Thoracic aorta (tissue), 2 donors: ENCODE data around the gene SLC8B1. TPM values are rescaled to one million over a fixed set of nuclear protein-coding genes. Genes with fewer than 3 reads are reported as not detected.

Experiments
- ATAC-seq: fragments of 150-250 bp; one replicate; pipeline ENCODE4 v1.8.0; 2017; ENCODE audit warnings: low read depth; ENCODE audit not compliant: insufficient number of reproducible peaks, low FRiP score
- DNase-seq: peaks from one replicate; pipeline ENCODE4 v3.0.0-alpha.2; 2020; ENCODE audit warnings: low spot score
- H3K27ac ChIP-seq, 2 donors: fragments of 200-600 bp; sonication (generic); 1 replicate in 1 of 2; 2 replicates in 1 of 2; pipeline ENCODE4 v1.5.1; 2016; ENCODE audit warnings: mild to moderate bottlenecking in 2 of 2, moderate library complexity in 2 of 2
- H3K27me3 ChIP-seq: fragments of 200-600 bp; sonication (generic); replicated peaks from 2 replicates; pipeline ENCODE4 v1.6.0; 2016; ENCODE audit warnings: mild to moderate bottlenecking; ENCODE audit not compliant: insufficient read depth
- H3K36me3 ChIP-seq: fragments of 200-600 bp; sonication (generic); one replicate; pipeline ENCODE4 v1.5.1; 2016
- H3K4me1 ChIP-seq, 2 donors: fragments of 200-600 bp; sonication (generic); 1 replicate in 1 of 2; 2 replicates in 1 of 2; pipeline versions ENCODE4 v1.5.1 to v1.6.0; 2016; ENCODE audit warnings: low read depth in 2 of 2, mild to moderate bottlenecking in 1 of 2; ENCODE audit not compliant: control insufficient read depth in 1 of 2
- H3K4me3 ChIP-seq: fragments of 200-600 bp; sonication (generic); 2 replicates; pipeline ENCODE4 v1.5.1; 2016; ENCODE audit warnings: mild to moderate bottlenecking
- H3K9me3 ChIP-seq: fragments of 200-600 bp; sonication (generic); 2 replicates; pipeline ENCODE4 v1.5.1; 2016
- total RNA-seq, 2 donors: library from RNA; depleted of rRNA; stranded (reverse); fragments of >200 nt; gene quantifications; one replicate each; pipeline versions ENCODE4 v1.1.0 to v1.2.3, GENCODE V29; 2016
- TF ChIP-seq, protein P1 (sequence below): fragments of 200-600 bp; sonication (generic); IDR thresholded peaks from one replicate; pipeline ENCODE4 v1.5.1; 2019; ENCODE audit warnings: antibody characterized with exemption

Gene SLC8B1
- total RNA-seq, 2 donors from 2014 or later = 41.7 to 85.1 TPM

DNA sequence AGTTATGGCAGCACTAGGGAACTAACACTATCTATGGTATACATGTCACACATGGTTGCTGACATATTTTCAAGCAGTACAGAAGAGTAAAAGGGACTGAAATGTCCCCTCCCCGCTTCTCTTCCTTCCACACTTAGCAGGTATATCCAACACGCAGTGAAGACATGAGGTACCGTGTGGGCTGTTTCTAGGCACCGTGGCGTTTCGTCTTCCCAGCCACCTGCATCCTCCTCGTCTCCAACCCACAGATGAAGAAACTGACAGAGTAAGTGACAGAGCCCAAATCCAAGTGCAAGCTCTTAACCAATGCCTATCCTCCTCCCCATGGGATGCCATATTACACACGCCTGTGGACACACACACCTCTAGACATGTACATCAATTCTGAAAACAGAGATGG, 32.4 kb downstream of the SLC8B1 start:
- H3K36me3 ChIP-seq = peaks cover 37% of the 10 kb centered on the region
- DNase-seq (no peak), ATAC-seq (no peak)
- no peak overlapping the region for H3K4me3 ChIP-seq
- no peaks in the 10 kb centered on the region for H3K9me3 ChIP-seq
- H3K4me1 ChIP-seq = peaks cover 19 to 34% of the 10 kb centered on the region in 2 donors
- H3K27ac ChIP-seq = no peak overlapping the region
- TF ChIP-seq, protein P1, sequence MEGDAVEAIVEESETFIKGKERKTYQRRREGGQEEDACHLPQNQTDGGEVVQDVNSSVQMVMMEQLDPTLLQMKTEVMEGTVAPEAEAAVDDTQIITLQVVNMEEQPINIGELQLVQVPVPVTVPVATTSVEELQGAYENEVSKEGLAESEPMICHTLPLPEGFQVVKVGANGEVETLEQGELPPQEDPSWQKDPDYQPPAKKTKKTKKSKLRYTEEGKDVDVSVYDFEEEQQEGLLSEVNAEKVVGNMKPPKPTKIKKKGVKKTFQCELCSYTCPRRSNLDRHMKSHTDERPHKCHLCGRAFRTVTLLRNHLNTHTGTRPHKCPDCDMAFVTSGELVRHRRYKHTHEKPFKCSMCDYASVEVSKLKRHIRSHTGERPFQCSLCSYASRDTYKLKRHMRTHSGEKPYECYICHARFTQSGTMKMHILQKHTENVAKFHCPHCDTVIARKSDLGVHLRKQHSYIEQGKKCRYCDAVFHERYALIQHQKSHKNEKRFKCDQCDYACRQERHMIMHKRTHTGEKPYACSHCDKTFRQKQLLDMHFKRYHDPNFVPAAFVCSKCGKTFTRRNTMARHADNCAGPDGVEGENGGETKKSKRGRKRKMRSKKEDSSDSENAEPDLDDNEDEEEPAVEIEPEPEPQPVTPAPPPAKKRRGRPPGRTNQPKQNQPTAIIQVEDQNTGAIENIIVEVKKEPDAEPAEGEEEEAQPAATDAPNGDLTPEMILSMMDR = no peak
- H3K27me3 ChIP-seq = no peaks in the 10 kb centered on the region

DNA sequence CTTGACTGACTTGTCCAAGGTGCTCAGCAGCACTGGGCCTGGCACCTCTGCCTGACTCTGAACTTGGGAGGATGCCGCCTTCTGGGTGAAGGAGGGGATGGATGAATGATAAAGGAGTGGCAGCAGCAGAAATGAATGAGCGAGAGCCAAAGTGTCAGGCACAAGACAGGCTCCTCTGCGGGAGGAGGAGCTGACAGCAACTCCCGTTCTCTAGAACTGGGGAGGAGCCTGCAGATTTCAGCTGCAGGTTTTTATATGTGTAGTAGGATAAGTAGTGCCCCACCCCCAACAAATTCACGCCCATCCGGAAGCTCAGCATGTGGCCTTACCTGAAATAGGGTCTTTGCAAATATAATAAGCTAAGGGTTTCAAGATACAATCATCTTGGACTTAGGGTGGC, 33.1 kb downstream of the SLC8B1 start:
- Histone ChIP-seq H3K4me3 (no peak overlapping the region), H3K4me1 (peaks cover 19 to 41% of the 10 kb centered on the region in 2 donors), H3K27me3 (no peaks in the 10 kb centered on the region), H3K9me3 (no peaks in the 10 kb centered on the region), H3K36me3 (peaks cover 35% of the 10 kb centered on the region), H3K27ac (no peak overlapping the region)
- no peak for ATAC-seq
- TF ChIP-seq, protein P1 = no peak
- no peak for DNase-seq

DNA sequence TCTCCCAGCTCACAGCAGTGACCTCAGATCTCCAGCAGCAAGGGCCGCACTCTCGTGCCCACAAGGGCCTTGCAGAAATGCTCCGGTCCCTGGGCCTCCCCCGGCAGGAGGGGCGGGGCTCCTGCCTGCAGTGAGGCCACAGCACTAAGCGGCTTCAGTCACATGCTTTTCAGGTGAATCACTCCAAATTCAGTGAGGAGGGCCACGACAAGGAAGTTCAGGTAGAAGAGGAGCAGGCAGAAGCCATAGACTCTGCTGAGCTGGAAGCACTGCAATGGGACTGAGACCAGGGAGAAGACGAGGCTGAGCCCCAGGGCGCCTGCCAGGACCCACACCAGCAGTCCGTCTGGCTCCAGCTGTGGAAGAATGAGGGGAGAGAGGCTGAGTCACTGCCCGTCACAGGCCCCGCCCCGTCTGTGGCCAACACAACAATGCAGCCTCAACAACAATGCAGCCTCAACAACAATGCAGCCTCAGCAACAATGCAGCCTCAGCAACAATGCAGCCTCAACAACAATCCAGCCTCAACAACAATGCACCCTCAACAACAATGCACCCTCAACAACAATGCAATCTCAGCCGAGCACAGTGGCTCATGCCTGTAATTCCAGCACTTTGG, 35.2 kb downstream of the SLC8B1 start:
- Histone ChIP-seq H3K36me3 (peaks cover 32% of the 10 kb centered on the region), H3K27ac (peak overlapping the region; percentile 93 to 96), H3K4me3 (peak overlapping the region; percentile 43), H3K4me1 (peaks cover 19 to 46% of the 10 kb centered on the region in 2 donors), H3K27me3 (no peaks in the 10 kb centered on the region), H3K9me3 (no peaks in the 10 kb centered on the region)
- ATAC-seq (peak; percentile 38), DNase-seq (peak; percentile 25)
- TF ChIP-seq, protein P1 = no peak

DNA sequence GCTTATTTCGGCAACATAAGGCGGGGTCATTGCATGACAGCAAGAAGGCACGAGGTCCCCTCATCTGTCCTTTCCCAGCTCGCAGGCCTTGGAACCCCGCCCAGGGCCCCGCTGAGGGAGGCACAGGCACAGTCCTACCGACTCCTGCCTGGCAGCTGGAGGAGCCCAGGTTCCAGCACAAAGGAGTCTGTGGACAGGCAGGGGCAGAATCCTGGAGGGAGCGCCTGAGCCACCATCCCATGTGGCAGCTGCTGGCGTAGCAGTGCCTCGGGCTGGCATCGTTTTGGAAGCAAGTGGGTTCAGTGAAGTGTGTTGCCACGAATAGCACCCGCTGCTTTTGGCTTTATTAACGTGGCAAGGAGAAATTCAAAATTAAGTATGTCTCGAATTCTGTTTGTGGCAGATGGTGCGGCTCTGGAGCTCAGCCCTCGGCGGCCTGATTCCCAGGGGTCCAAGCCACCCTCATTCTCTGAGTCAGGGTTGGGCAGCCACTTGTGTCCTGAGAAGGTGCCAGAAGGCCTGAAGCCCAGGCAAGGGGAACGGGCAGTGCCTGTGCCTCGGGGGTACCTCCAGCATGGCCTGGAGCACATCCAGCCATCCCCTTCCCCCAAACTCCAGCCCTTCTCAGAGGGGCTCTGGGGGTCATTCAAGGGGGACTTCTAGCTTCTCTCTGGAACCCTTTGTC, 35.9 kb downstream of the SLC8B1 start:
- Histone ChIP-seq H3K4me3 (peak overlapping the region; percentile 43), H3K36me3 (peaks cover 27% of the 10 kb centered on the region), H3K4me1 (peaks cover 19 to 54% of the 10 kb centered on the region in 2 donors), H3K27ac (peak overlapping the region; percentile 93 to 96), H3K27me3 (no peaks in the 10 kb centered on the region), H3K9me3 (no peaks in the 10 kb centered on the region)
- DNase-seq (peak; percentile 49), ATAC-seq (peak; percentile 44)
- TF ChIP-seq, protein P1 = peak; percentile 55

DNA sequence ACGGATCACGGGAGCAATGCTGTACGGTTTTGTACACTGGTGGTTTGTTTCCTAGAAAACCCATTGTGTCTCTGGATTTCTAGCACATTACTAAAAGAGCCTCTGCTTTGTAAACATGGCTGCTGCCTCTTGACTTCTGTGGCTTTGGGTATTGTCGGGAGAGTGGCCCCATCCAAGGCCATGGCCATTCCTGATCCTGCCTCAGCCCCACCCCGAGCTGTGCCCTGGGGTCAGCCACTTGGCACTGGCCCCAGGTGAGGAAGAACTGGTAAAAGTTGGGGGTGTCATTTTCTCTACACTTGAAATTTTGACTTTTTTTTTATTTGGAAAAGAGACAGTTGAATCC, 36.5 kb downstream of the SLC8B1 start:
- Histone ChIP-seq H3K27me3 (no peaks in the 10 kb centered on the region), H3K4me3 (no peak overlapping the region), H3K27ac (peak overlapping the region; percentile 93 to 96), H3K36me3 (peaks cover 24% of the 10 kb centered on the region), H3K4me1 (peaks cover 19 to 57% of the 10 kb centered on the region in 2 donors), H3K9me3 (no peaks in the 10 kb centered on the region)
- TF ChIP-seq, protein P1 = no peak
- ATAC-seq = no peak
- DNase-seq = no peak
